Measurements from ENCODE around the gene CYP11A1.
A peak's percentile ranks its signal among the peaks of the same experiment; 100 is the strongest.

Gene CYP11A1

DNA sequence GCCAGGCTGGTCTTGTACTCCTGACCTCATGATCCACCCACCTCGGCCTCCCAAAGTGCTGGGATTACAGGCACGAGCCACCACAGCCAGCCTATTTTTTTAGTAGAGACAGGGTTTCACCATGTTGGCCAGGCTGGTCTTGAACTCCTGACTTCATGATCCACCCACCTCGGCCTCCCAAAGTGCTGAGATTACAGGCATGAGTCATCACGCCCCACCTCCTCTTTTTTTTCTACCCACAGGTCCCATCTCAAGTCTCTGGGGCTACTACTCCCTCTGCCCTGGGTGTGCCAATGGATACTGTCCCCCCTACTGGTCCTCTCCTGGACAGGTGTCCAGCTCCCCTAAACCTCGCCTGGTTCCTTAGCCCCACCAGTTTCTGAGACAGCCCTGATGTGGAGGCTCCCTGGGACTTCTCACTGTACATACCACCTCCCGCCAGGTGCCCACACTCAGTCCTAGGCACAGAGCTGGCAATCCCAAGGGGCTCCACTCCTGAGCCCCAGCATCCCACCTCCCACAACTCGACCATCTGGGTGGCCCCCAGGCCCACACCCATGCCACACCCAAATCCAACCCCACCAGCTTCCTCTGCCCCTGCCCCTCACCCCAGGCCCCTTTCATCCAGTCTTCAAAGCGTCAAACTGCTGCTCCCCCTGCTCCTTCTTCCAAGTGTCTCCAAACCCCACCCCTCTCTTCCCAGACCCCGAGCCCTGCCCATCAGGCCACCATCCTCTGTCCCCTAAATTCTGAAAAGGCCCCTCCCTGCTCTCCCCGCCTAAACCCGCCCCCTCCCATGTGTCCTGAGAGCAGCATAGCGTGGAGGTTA is 13.1 kb upstream of the CYP11A1 start:
- TF ChIP-seq, protein P1, sequence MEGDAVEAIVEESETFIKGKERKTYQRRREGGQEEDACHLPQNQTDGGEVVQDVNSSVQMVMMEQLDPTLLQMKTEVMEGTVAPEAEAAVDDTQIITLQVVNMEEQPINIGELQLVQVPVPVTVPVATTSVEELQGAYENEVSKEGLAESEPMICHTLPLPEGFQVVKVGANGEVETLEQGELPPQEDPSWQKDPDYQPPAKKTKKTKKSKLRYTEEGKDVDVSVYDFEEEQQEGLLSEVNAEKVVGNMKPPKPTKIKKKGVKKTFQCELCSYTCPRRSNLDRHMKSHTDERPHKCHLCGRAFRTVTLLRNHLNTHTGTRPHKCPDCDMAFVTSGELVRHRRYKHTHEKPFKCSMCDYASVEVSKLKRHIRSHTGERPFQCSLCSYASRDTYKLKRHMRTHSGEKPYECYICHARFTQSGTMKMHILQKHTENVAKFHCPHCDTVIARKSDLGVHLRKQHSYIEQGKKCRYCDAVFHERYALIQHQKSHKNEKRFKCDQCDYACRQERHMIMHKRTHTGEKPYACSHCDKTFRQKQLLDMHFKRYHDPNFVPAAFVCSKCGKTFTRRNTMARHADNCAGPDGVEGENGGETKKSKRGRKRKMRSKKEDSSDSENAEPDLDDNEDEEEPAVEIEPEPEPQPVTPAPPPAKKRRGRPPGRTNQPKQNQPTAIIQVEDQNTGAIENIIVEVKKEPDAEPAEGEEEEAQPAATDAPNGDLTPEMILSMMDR (IDR thresholded peaks at IDR 0.05; ENCODE audit: low read depth, low read length, missing control alignments): no peak
- no peak overlapping the region for H3K4me3 ChIP-seq (replicated peaks; ENCODE audit: low read depth, low read length)
- DNase-seq (ENCODE audit: extremely low read depth, low read depth): no peak

DNA sequence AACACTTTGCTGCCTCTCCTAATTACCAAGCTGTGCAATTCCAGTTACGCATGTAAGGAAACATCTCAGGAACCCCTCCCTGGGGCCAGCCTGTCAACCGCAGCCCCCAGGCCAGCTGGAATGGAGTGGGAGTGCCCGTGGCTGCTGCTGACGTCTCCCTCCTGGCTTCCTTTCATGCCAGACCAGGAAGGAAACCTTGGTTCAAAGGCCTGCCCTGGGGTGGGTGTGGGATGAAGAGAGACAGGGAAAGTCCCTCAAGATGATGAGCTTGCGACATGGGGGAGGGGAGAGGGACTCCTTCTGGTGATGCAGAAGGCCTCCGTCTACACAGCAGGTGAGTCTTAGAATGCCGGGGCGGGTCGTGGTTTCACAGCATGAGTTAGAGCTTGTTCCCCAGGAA is 11.4 kb upstream of the CYP11A1 start:
- no peak for DNase-seq (ENCODE audit: extremely low read depth, low read depth)
- no peak overlapping the region for H3K4me3 ChIP-seq (replicated peaks; ENCODE audit: low read depth, low read length)
- TF ChIP-seq, protein P1 (IDR thresholded peaks at IDR 0.05; ENCODE audit: low read depth, low read length, missing control alignments): no peak

DNA sequence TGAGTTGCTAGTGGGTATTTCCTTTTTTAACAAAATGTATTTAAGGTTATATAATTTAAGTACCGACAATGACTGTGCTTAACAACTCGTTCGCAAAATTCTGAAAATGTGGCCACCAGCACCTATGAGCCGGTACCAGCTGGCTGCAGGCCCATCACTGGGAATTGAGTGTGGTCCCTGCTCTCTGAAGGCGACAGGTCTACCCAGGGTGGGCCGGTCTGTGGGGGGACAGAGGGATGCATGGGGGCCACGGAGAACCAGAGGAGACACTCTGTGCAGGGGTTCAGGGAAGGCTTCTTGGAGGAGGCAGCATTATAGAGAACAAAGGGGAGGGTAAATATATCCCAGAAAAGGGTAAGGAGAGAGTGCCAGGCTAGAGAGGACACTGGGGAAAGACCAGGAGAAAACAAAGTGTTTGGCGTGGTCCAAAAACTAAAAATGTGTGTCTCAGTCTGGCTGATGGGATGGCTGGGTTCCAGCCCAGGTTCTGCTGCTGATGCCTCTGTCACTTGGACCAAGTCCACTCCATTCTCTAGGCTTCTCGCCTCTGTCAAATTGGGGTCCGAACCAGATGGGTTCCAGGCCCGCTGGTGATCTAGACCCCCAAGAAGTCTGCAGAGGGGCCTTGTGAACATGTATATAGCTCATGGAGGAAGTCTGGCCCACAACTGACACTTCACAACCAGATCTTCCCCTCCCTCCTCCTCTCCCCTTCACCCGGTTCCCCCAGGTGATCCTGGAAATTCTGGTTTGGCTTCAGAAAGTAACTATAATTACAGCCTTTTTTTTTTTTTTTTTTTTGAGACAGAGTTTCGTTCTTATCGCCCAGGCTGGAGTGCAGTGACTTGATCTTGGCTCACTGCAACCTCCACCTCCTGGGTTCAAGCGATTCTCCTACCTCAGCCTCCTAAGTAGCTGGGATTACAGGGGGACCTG is 10.7 kb upstream of the CYP11A1 start:
- TF ChIP-seq, protein P1 (IDR thresholded peaks at IDR 0.05; ENCODE audit: low read depth, low read length, missing control alignments): no peak
- no peak for DNase-seq (ENCODE audit: extremely low read depth, low read depth)
- no peak overlapping the region for H3K4me3 ChIP-seq (replicated peaks; ENCODE audit: low read depth, low read length)

DNA sequence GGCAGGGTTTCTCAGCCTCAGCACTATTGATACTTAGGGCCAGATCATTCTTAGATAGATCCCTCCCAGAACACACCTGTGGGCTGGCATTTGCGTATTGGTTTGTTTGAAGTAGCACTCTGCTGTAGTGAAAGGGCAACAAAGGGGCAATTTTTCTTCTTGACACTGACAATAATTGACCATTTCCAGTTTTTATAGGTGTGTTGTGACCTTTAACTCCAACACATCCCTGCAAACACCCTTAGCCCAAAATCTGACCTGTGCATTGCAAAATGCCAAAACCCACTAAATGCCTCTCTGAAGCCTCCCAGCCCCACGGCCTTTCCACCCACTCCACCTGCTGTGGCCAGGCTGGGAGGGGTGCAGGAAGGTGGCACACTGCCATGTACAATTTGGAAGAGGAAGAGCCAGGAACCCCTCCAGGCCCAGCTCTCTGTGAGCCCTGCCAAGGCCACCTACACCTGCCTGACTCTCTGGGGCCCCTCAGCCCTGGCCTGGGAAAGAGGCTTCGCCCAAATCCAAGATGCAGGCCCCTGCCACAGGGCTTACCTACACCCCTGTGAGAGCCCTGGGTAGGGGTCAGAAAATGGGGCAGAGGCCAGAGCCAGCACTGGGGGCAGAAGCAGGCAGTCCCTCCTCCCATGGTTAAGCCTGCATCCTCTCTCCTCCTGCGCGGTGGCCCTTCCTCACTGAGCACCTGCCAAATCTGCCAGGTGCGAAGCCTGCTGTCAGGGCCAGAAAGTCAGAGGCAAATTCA is 9.6 kb upstream of the CYP11A1 start:
- TF ChIP-seq, protein P1 (IDR thresholded peaks at IDR 0.05; ENCODE audit: low read depth, low read length, missing control alignments): no peak
- no peak overlapping the region for H3K4me3 ChIP-seq (replicated peaks; ENCODE audit: low read depth, low read length)
- no peak for DNase-seq (ENCODE audit: extremely low read depth, low read depth)

DNA sequence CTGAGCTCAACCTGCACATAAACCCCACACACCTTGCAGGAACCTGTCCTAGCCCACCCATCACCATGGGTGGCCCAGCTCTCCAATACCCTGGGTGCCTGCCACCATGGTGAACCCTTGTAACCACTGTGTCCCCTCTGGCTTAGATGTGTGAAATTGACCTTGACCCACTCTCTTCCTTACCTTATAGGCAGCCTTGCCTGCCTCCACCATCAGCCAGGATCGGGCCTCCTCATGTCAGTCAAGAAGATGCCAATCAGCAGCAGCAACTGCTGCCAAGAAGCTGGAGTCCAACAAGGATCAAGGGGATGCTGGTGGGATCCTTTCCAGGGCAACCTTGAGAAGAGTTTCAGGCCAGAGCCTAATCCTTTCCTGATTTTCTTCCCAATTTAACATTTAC is 8.8 kb upstream of the CYP11A1 start:
- no peak for DNase-seq (ENCODE audit: extremely low read depth, low read depth)
- TF ChIP-seq, protein P1 (IDR thresholded peaks at IDR 0.05; ENCODE audit: low read depth, low read length, missing control alignments): no peak
- no peak overlapping the region for H3K4me3 ChIP-seq (replicated peaks; ENCODE audit: low read depth, low read length)

DNA sequence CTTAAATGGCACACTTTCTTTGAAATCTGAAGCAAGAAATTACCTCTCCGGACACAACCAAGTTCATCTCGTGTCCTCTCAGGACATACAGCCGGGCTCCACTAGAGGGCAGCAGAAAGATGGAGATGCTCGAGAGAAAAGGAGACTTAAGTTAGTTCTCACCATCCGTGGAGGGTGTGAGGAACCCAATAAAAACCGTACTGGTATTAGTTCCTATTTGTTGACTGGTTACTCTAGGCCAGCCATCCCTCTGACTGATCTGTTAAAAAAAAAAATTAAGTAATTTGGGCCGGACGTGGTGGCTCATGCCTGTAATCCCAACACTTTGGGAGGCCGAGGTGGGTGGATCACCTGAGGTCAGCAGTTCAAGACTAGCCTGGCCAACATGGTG is 7.9 kb upstream of the CYP11A1 start:
- H3K4me3 ChIP-seq (replicated peaks; ENCODE audit: low read depth, low read length): no peak overlapping the region
- peak; percentile 50 for DNase-seq (ENCODE audit: extremely low read depth, low read depth)
- TF ChIP-seq, protein P1 (IDR thresholded peaks at IDR 0.05; ENCODE audit: low read depth, low read length, missing control alignments): peak; percentile 95

All from HFF-Myc (cell line).